Left cardiac atrium (tissue), 4 donors: ENCODE data around the gene SLITRK5. TPM values are rescaled to one million over a fixed set of nuclear protein-coding genes. Genes with fewer than 3 reads are reported as not detected.

Experiments used
- ATAC-seq, 2 donors: fragments of 200-7000 bp; cut with Tn5 transposase; one replicate each; pipeline ENCODE4 v1.9.1; 2020; ENCODE audit warnings: mild to moderate bottlenecking in 2 of 2, moderate library complexity in 2 of 2
- DNase-seq: peaks from one replicate; pipeline ENCODE4 v3.0.0-alpha.2; 2020
- intact Hi-C, 2 donors: fragments of 100-400 bp; cut with DNase I; formaldehyde crosslinking; loops; one replicate each; pipeline versions ENCODE4 v1.14.1 to v1.15.1; 2022 to 2023
- long read RNA-seq: library from polyadenylated mRNA; unstranded; transcript quantifications from one replicate; pipeline ENCODE4 v2.0.0, GENCODE V29; 2021
- total RNA-seq, 2 donors: library from RNA; stranded (reverse); fragmentation: NEBNext Ultra II Directional; extraction: Animal tissue kit (Norgen Biotek cat#: 25700); gene quantifications; one replicate each; pipeline ENCODE4 v1.2.1, GENCODE V29; 2021
- donor health status: DM: no; HTN: yes; CAD: no.
- donor health status: DM: no; HTN: yes; CAD: no; lungs with severe emphysema.
- donor health status: DM: yes; HTN: yes; CAD: no.
- donor health status: Dilated cardiomyopathy.

The SLITRK5 gene
- total RNA-seq = under 1 TPM; 0.03 to 0.12 TPM
- long read RNA-seq = 0 reads

- peak; percentile 87 to 94 for ATAC-seq
- intact Hi-C loops = no loop called here
Observed at GRCh38 chr13:87671031-87671752, at the start of gene SLITRK5. Gene SLITRK5, plus strand, starts transcription at chr13:87671371. Its CDS starts 4,018 bp downstream, at chr13:87675389.

GRCh38 chr13:87622971-87623370 is 48.2 kb upstream of the SLITRK5 start:
- intact Hi-C loops = no loop called here
- DNase-seq (no peak), ATAC-seq (no peak)

More at GRCh38 chr13:87671031-87671752, at the start of gene SLITRK5:
- DNase-seq = peak; percentile 64

- DNase-seq = no peak
- intact Hi-C loops = no loop called here
- no peak for ATAC-seq
Observed at GRCh38 chr13:87656306-87656705, 14.9 kb upstream of the SLITRK5 start.

- DNase-seq (no peak), ATAC-seq (no peak)
- intact Hi-C loops = no loop called here
Observed at GRCh38 chr13:87661471-87661870, 9.7 kb upstream of the SLITRK5 start.

- intact Hi-C loops = no loop called here
- ATAC-seq = no peak
Observed at GRCh38 chr13:87666831-87667230, 4.3 kb upstream of the SLITRK5 start.

GRCh38 chr13:87667686-87668085 is 3.5 kb upstream of the SLITRK5 start:
- DNase-seq (no peak), ATAC-seq (no peak)
- intact Hi-C loops = no loop called here

More at GRCh38 chr13:87666831-87667230, 4.3 kb upstream of the SLITRK5 start:
- no peak for DNase-seq

- ATAC-seq = no peak
- no peak for DNase-seq
- intact Hi-C loops = no loop called here
Observed at GRCh38 chr13:87669379-87669978, 1.7 kb upstream of the SLITRK5 start.

- intact Hi-C loops = no loop called here
- DNase-seq (no peak), ATAC-seq (peak in 1 of 2 donors; percentile 41)
Observed at GRCh38 chr13:87671753-87672605, 808 bp downstream of the SLITRK5 start.

- no peak for DNase-seq
- intact Hi-C loops = no loop called here
- no peak for ATAC-seq
Observed at GRCh38 chr13:87674247-87674738, 3.1 kb downstream of the SLITRK5 start.

GRCh38 chr13:87675851-87676250 is 4.7 kb downstream of the SLITRK5 start:
- no peak for DNase-seq
- intact Hi-C loops = no loop called here
- no peak for ATAC-seq

- ATAC-seq (no peak), DNase-seq (no peak)
- intact Hi-C loops = no loop called here
Observed at GRCh38 chr13:87676254-87677042, 5.3 kb downstream of the SLITRK5 start.

GRCh38 chr13:87677043-87677495 is 5.9 kb downstream of the SLITRK5 start:
- ATAC-seq = no peak
- DNase-seq = no peak
- intact Hi-C loops = no loop called here

GRCh38 chr13:87677496-87678371 is 6.6 kb downstream of the SLITRK5 start:
- intact Hi-C loops = no loop called here

GRCh38 chr13:87678372-87678752 is 7.2 kb downstream of the SLITRK5 start:
- DNase-seq = no peak
- ATAC-seq = no peak
- intact Hi-C loops = no loop called here

More at GRCh38 chr13:87677496-87678371, 6.6 kb downstream of the SLITRK5 start:
- DNase-seq = peak; percentile 28
- ATAC-seq = peak in 1 of 2 donors; percentile 45

- no peak for DNase-seq
- no peak for ATAC-seq
- intact Hi-C loops = no loop called here
Observed at GRCh38 chr13:87680298-87680697, 9.1 kb downstream of the SLITRK5 start.

- intact Hi-C loops = no loop called here
- DNase-seq (no peak), ATAC-seq (no peak)
Observed at GRCh38 chr13:87684850-87685742, 13.9 kb downstream of the SLITRK5 start.

- no peak for DNase-seq
- no peak for ATAC-seq
- intact Hi-C loops = no loop called here
Observed at GRCh38 chr13:87696458-87696857, 25.3 kb downstream of the SLITRK5 start.
